Limb (tissue), 2 donors: Measurements from ENCODE around the gene DCAF16.

Source experiments
- DNase-seq, 2 donors: peaks; one replicate each; pipeline ENCODE4 v3.0.0-alpha.2; 2016; ENCODE audit errors: extremely low spot score in 2 of 2

The DCAF16 gene

GRCh38 chr4:17781300-17782287 is 29.0 kb downstream of the DCAF16 start, which contains the start of gene FAM184B:
FAM184B (minus strand) TSS chr4:17781621; CDS start chr4:17781299, 322 bp downstream.
- peak in 1 of 2 donors; percentile 67 for DNase-seq

- DNase-seq, result no peak
Measured at GRCh38 chr4:17780501-17781299, 29.9 kb downstream of the DCAF16 start.

DNA sequence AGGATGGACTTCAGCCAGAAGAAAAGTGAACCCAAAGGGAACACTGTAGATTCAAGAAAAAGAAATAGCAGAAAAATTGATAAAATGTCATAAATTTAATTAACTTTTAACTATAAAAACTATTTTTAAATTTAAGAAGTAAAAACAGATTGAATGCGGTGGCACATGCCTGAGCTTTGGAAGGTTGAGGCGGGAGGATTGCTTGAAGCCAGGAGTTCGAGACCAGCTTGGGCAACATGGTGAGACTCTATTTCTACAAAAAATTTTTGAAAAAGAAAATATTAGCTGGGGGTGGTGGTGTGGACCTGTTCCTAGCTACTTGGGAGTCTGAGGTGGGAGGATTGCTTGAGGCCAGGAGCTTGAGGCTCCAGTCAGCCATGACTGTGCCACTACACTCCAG is 32.1 kb downstream of the DCAF16 start:
- DNase-seq, result no peak

DNA sequence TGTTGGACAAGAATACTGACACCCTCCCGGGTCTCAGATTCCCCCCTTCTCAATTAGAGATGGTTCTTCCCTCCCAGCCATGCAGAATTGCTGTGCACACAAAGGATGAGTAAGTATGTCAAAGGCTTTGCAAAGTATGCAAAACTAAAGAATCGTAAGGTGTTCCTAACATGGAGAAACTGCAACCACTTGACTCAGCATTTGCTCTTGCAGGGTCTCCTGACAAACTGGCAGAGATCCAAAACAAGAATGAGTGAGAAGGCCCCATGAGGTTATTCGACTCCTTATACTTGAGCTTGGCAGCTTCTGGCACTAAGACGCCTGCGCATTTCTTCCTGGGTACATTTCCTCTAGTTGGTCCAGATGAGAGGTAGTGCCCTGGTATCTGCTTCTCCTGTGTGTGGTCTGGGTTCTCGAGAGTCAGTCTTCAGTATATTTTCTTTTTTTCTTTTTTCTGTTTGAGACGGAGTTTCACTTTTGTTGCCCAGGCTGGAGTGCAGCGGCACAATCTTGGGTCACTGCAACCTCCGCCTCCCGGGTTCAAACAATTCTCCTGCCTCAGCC is 37.3 kb downstream of the DCAF16 start:
- DNase-seq, result no peak

DNA sequence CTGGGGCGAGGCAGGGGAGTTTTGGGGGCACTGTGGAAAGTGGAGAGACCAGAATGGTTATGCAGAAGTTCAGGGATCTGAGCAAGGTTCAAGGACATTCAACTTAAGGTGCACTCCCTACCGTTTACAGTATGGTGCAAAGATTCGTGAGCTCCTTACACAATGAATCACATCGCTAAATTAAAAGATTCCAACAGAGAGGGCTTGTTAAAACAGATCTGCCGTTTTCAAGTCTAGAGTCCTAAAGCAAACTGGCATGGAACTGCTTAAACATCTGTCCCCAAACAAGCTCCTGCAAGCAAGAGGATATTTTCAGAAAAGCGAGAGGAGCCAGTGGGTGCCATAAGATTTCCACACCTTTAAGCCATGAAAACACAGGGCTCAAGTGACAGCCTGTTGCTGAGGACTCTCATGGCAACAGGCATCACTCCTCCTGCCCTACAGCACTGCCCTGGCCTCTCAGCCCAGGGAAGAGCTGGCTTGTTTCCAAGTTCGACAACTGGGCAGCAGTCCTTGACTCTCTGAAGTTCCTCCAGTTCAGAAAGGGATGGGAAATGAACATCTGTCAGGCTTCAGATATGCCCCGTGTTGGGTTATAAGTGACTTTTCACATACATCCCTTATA is 39.2 kb downstream of the DCAF16 start:
- no peak for DNase-seq

DNA sequence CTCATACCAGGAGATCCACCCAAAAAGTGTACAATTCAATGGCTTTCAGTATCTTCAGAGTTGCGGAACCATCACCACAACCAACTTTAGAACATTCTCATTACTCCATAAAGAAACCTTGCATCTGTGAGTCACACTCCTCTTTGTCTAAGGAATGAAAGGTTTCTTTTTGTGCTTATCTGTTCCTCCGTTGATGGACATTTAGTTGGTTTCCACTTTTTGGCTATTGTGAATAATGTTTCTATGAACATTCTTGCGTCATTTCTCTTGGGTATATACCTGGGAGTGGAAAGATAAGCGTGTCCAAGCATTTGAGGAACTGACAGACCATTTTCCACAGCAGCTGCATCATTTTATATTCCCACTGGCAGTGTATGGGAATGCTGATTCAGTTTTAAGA is 39.7 kb downstream of the DCAF16 start:
- no peak for DNase-seq

DNA sequence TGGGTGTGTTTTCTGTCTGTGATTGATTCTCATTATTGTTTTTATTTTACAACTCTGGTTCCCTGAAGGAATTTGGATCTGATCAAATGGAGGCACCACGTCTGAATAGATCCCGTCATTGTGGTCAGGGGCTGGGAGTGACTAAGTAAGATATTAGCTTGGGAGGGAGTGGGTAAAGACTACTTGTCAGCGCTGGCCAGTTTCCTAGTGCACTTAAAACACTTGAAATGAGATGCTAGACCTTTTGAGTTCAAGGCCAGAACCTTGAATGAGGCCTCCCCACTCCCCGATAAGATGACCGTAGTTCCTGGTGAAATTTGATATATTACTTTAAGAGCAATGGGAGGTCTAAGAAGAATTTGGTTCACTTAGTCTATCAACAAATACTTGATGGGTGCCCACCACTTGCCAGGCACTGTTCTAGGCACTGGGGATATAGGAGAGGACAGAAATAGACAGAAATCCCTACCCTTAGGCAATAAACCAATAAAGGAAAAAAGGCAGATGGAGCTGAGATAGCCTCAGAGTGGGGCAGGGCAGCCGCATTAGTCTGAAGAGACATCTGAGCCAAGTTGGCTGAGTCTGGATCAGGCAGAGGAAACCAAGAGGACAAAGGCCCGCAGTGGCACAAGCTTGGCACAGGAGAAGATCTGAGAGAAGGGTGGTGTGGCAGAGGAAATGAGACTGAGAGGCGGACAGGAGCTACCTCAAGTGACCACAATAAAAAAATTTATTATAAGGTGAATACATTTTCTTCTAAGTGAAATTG is 41.0 kb downstream of the DCAF16 start:
- no peak for DNase-seq

DNA sequence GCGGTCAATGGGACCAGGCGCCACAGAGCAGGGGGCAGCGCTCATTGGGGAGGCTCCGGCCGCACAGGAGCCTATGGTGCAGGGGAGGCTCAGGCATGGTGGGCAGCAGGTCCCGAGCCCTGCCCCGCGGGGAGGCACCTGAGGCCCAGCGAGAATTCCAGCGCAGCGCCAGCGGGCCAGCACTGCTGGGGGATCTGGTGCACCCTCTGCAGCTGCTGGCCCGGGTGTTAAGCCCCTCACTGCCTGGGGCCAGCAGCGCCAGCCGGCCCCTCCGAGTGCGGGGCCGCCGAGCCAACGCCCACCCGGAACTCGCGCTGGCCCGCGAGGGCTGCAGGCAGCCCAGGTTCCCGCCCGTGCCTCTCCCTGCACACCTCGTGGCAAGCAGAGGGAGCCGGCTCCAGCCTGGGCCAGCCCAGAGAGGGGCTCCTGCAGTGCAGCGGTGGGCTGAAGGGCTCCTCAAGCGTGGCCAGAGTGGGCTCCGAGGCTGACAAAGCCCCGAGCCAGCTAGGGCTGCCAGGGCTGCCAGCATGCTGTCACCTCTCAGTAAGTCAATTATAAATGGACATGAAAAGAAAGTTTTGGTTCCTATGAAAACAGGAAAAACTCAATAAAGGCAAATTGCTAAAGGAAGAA is 43.6 kb downstream of the DCAF16 start:
- no peak for DNase-seq

- no peak for DNase-seq
Measured at GRCh38 chr4:17765514-17766286, 44.9 kb downstream of the DCAF16 start.

- no peak for DNase-seq
Measured at GRCh38 chr4:17763931-17764330, 46.6 kb downstream of the DCAF16 start.

DNA sequence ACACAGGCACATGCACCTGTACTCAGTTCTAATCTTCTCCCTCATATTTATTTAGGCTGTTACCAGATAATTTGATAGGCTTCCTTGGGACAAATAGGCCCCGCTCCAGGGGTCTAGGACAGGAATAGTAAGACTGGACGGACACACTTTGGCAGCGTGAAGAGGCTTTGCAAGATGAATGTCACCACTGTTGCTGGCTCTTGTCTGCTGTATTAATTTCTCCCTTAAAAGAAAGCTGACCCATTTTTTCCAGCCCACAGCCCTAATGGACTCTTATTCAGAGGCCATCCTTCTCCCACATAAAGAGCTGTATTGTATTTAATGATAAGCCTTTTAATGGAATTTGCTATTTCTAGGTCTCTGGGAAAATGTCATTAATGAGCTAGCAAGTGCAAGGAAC is 47.1 kb downstream of the DCAF16 start:
- no peak for DNase-seq

GRCh38 chr4:17762726-17763125 is 47.8 kb downstream of the DCAF16 start:
- DNase-seq, result no peak

DNA sequence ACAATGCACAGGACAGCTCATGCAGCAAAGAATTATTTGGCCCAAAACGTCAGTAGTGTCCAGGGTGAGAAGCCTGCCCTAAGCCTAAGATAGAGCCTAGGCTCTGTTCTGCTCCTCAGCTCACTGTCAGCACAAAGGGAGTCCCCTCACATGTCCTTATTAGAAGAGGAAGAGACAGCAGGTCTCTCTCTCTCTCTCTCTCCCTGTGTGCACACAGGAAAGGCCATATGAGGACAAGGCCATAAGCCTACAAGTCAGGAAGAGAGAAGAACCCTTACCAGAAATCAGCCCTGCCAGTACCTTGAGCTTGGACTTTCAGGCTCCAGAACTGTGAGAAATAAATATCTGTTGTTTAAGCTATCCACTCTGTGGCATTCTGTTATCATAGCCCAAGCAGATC is 49.5 kb downstream of the DCAF16 start:
- DNase-seq, result no peak

- DNase-seq, result no peak
Measured at GRCh38 chr4:17760626-17761025, 49.9 kb downstream of the DCAF16 start.

GRCh38 chr4:17758485-17758884 is 52.1 kb downstream of the DCAF16 start:
- no peak for DNase-seq

DNA sequence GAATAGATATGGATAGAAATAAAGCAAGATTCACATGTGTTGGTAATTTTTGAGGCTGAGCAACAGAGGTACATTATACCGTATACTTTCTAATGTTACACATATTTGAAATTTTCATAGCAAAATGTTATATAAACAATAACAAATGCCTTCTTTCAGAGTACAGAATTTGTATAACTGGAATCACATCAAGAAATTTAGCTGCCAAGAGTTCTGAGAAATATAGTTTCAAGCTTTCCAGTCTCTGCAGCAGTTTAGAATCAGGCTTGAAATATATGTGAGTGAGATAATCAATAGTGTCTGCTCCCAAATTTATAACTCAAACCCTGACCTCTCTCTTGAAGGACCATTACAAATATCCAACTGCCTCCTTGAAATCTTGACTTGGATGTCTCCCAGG is 52.9 kb downstream of the DCAF16 start:
- DNase-seq, result no peak

DNA sequence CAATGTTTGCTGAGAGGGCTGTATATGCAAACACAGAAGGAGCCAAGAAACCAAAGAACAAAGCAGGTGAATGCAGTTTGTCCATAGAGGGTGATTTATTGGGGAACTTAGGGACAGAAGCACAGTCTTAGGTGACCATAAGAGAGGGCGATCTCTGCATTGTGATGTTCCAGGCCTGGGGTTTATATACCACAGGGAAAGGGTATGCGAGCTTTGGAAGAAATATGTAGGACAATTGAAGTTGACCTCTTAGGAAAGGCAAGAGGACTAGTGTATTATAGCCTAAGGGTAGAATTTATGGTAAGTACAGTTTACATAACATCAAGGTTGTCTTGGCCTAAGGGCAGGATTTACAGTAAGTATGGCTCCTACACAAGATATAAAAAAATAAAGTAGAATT is 56.9 kb downstream of the DCAF16 start:
- no peak for DNase-seq
